HG03135 (cell line): Measurements from ENCODE around the gene DKK3.

Source experiments
- ATAC-seq: cut with Tn5 transposase; IDR thresholded peaks from one replicate; pipeline ENCODE4 v1.9.1; 2021; ENCODE audit warnings: mild to moderate bottlenecking, moderate library complexity; ENCODE audit not compliant: unreplicated experiment

Gene DKK3

DNA sequence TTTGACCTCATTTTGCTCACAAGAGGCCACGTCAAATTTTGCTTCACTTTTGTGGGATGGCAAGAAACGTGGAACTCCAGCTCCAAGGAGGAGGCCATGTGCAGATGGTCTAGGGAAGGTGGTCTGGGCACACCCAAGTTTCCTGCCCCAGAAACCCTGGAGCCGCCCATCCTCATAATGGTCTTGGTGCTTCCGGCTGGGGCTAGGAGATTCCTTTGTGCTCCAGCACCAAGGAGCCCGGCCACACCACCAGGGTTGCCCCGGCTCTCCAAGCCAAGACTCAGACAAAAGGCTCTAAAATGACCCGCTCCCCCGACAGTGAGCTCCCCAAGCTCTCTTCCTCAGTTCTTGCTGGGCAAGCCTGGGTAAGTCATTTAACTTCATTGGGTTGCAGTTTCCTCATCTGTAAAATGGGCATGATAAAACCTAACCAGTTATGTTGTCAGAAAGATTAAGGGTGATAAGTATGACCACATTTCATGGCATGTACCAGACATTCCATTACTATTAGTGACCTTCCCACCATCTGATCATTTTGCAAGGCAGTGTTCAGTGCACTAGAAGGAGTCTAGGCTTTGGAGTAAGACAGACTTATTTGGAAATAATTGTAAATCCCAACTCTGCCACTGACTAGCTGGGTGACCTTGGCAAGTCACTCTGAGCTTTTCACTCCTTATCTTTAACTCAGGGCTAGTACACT is 23.3 kb downstream of the DKK3 start:
- no peak for ATAC-seq

- no peak for ATAC-seq
Observed at GRCh38 chr11:11984563-11984962, 23.9 kb downstream of the DKK3 start.

DNA sequence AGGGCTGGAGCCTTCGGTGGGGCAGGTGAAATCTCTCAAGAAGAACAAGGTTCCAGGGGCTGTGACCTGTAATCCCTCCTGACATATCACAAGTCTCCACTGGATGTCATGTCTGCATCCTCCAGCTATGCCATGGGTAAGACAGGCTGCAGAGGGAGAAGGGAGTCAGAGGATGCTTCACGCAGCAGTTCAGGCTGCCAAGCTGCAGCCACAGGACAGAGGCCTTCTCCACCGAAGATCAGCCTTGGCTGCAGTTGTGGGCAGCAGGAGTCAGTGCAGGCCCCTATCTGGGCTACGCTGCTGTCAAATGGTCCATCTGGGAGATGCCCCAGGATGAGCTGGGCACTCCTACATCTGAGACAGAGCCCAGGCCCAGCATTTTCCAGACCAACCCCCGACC is 25.0 kb downstream of the DKK3 start:
- no peak for ATAC-seq

DNA sequence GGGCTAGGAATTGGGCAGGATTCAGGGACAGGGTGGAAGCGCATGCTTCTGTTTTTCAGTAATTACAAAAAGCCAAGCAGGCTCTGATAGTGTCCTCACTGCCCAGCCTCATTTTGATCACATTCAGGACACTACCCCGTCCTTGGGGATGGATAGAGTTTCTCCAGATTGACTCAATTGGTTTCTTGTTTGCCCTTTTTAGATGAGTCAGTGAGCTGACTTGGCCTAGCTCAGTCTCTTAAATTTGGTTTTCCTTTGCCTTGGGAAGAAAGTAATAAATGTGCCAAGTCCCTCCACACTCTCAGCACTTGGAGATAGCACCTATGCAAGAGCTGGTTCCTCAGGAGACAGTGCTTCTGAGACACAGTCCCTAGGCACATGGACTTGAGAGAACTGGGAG is 25.5 kb downstream of the DKK3 start:
- ATAC-seq = no peak

DNA sequence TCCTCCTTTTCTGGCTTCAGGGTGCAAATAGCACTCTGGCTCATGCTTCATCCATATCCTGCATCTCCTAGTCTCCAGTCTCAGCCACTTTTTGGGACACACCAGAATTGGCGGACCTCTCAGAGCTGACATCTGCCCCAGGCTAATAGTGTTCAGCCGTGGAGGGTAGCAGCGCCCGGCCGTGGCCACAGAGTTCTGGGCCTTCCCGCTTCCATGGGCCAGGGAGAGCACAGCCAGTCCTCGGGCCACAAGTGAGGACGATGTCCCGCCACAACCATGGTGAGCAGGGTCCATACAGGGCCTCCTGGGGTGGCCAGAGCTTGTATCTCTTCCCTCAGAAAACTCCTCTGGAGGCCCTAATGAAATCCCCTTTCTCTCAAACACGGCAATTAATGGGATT is 26.0 kb downstream of the DKK3 start:
- no peak for ATAC-seq

- ATAC-seq = no peak
Observed at GRCh38 chr11:11981840-11982239, 26.6 kb downstream of the DKK3 start.

DNA sequence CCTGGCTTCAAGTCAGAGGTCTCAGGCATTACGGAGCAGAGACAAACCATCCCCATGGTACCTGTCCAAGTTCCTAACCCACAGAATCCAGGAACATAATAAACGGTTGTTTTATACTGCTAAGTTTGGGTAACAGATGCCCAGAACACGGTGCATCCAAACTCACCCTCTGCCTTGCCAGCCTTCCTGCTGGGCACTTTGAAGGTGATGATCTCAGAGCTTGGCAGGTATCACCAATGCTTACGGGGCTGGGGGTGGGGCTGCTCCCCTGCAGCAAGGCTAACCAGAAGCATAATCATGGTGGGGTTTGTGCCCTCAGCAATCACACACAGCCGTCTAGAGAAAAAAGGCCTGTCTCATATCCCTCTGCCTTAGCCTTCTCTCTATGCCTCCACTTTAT is 27.1 kb downstream of the DKK3 start:
- no peak for ATAC-seq

GRCh38 chr11:11980841-11981308 is 27.6 kb downstream of the DKK3 start:
- ATAC-seq = no peak

DNA sequence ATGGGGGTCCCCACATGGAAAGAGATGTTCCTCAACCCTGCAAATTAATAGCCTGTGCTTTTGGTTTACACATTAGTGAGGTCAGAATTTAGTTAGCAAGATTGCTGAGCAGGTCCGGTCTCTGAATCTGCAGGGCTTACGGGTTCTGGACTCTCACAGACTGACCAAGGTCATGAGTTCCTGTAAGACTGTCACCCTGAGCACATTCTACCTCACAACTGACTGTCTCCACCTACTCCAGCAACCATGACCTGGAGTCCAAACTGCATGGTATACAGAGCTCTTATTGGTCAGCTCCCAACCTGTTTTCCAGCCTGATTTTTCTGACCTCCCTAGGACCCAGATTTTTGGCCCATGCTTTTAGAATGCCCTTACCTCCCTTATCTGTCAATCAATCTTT is 28.2 kb downstream of the DKK3 start:
- no peak for ATAC-seq

DNA sequence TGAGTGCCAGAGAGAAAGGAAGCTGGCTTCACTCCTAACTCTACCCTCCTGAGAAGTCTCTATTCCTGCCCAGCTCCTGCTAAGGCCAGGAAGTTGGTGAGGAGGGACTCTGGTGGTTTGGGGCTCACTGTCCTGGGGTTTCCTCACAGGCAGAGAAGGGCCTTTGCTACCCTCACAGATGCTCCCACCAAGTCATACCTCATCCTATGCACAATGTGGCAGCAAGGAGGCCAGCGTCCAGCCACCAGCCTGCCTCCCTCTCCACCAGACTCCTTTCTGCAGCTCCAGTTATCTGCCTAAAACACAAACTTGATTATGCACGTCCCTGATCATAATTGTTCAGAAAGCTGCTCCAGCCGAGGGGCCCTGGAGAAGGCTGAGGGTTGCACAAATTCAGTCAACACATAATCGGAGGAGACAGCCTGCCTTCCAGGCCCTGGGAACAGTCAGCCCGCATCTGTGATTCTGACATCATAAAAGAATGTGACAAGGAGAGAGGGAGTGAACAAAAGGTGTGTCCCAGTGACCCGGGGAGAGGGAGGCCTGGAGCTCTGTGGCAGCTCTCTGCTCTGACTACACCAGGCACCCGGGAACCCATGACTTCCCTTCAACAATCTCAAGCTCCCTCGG is 28.8 kb downstream of the DKK3 start:
- no peak for ATAC-seq

GRCh38 chr11:11978792-11979487 is 29.5 kb downstream of the DKK3 start:
- ATAC-seq = no peak

GRCh38 chr11:11978098-11978637 is 30.3 kb downstream of the DKK3 start:
- ATAC-seq = no peak

DNA sequence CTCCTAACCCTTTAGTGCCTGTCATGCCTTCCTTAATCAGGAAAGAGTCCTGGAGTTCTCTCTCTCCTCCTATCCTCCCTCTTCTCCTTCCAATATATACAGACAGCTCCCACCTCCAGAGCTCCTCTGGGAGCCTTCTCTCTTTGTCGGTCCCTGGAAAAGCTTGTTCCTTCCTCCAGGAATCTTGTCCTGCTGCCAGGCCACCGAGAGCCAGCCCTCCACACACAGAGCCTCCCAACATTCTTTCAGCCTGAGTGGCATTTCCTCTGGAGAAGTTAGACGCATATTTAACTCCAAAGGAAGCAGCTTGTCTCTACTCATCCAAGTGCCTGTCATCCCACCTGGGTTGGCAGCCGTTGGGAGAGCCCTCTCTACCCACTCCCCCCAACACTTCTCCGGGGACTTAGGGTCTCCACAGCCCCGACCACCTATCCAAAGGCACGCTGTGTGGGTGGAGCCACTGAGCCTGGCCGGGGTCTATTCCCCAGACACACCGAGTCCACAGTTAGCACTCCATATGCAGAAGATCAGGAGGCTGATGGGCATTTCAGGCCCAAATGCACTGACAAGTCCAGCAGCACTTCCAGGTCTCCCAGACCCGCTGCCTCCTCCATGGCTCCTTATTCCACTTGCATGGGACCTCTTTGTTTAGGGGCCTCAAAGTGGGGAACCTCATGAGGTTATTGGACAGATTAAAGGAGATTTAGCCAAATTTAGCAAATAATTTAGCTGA is 31.1 kb downstream of the DKK3 start:
- no peak for ATAC-seq

GRCh38 chr11:11976481-11977127 is 31.8 kb downstream of the DKK3 start:
- ATAC-seq = no peak

GRCh38 chr11:11975201-11976092 is 33.0 kb downstream of the DKK3 start:
- ATAC-seq = no peak

- no peak for ATAC-seq
Observed at GRCh38 chr11:11973866-11974265, 34.6 kb downstream of the DKK3 start.

- ATAC-seq = no peak
Observed at GRCh38 chr11:11973361-11973800, 35.0 kb downstream of the DKK3 start.

DNA sequence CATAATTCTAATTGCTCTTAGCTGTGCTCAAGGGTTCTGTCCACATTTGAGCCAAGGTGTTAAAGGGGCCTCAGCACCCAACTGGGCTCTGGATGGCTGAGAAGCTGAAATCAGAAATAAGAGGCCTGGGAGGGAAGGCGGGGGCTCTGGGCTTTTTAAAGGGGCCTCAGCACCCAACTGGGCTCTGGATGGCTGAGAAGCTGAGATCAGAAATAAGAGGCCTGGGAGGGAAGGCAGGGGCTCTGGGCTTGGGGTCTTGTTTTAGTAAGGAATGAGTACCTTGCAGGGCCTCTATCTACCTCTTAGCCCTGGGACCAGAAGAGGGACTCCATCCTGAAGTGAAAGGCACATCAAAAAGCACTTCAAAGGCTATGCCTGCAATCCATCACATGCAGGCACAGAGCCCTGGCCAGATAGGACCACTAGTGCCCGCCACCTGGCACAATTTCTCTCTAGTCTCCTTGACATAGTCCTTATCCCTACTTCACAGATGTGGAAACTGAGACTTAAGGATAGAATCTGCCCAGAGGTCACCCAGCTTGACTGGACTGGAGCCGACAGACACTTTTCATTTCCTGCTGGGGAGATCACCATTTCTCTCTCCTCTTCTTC is 35.6 kb downstream of the DKK3 start:
- no peak for ATAC-seq

GRCh38 chr11:11971906-11972547 is 36.4 kb downstream of the DKK3 start:
- ATAC-seq = no peak
